RWPE1 (cell line): ENCODE results near the gene ZDHHC7.

Source experiments
- CTCF ChIA-PET: fragments of 350-600 bp; sonication (Branson Sonifier 250); formaldehyde crosslinking; extraction: SDS; loops from one replicate; lab custom pipeline; 2021; lab: Yijun Ruan, JAX
- POLR2A ChIA-PET: fragments of 400-600 bp; formaldehyde crosslinking; extraction: SDS; loops from one replicate; lab custom pipeline; 2020; ENCODE audit warnings: antibody characterized with exemption; ENCODE audit not compliant: low non-redundant PET; lab: Yijun Ruan, JAX
- DNase-seq: peaks from one replicate; pipeline ENCODE4 v3.0.0; 2012; ENCODE audit warnings: low spot score
- H3K27ac ChIP-seq: fragments of 450-650 bp; 2 replicates; pipeline ENCODE4 v1.5.1; 2017
- CTCF ChIP-seq: fragments of 450-650 bp; conservative IDR thresholded peaks from 2 replicates; pipeline ENCODE4 v1.5.1; 2017; ENCODE audit warnings: low read depth, mild to moderate bottlenecking

ZDHHC7 gene

GRCh38 chr16:84928679-84929420 lies 82.5 kb downstream of the ZDHHC7 start:
- ChIA-PET POLR2A (no interaction called here), CTCF (interaction anchor here (0.7 to 1.9 kb wide), 3 partner anchors 42 to 742 kb away, joined by 3 to 8 read pairs (median 4); partner anchors contain the start of gene TAF1C)
- DNase-seq, result peak; percentile 58
- H3K27ac ChIP-seq, result peak overlapping the region; percentile 23
- TF ChIP-seq CTCF, result no peak

DNA sequence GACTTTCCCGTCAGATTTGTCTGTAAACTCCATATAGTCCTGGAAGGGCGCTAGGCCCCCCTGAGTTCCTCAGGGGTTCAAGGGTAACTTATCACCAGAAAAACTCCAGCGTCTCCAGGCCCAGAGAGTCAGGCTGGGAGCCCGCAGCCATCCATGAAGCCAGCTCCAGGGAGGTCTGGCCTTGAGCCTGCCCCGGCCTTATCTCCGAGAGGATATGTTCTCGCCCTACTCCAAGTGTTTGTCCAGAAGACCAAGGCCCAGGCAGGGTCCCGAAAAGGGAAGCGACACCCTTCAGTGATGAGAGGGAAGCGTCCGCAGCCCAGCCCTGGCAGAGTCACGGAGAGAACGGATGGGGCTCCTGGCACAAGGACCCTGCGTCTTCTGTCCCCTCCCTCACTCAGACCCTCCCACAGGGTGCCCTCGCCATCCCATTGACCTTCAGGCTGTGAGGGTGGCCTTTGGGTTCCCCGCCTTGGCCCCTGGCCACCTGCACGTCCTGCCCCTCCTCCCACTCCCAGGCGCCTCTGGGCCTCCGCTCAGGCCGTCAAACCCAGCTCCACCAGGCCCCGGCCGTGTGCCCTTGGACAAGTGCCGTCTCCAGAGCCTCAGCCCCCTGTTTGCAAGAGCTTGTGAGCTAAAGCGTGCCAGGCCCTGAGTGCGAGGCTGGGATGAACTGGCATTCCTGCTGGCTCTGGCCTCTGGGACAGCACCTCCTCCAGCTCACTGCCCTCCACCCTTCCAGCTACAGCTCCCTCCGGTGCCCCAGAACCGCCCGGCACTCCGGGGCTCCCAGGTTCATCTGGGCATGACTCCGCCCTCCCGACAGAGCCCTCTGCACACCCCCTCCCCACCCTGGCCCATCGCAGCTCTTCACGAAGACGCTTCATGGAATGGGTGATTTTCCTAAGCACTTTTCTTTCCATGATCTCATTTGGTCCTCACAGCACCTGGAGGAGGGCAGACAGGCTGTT lies 83.4 kb downstream of the ZDHHC7 start:
- ChIA-PET CTCF (interaction anchor here (0.5 to 1.9 kb wide), 4 partner anchors 24 to 173 kb away, joined by 3 to 8 read pairs (median 5); no protein-coding TSS in a partner anchor), POLR2A (no interaction called here)
- TF ChIP-seq CTCF, result no peak
- peak overlapping the region; percentile 23 for H3K27ac ChIP-seq
- no peak for DNase-seq

DNA sequence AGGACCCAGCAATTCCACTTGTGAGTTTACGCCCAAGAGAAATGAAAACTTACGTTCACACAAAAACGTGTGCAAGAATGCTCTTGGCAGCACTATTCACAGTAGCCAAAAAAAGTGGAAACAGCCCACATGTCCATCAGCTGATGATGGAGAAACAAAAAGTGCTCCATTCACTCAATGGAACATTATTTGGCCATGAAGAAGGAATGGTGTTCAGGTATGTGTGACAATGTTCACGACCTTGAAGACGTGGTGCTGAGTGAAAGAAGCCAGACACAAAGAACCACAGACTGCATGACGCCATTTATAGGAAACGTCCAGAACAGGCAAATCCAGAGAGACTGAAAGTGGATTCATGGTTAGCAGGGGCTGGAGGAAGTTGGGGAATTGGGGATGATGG lies 84.9 kb downstream of the ZDHHC7 start:
- no peak for TF ChIP-seq CTCF
- H3K27ac ChIP-seq, result no peak overlapping the region
- ChIA-PET POLR2A (no interaction called here), CTCF (interaction anchor here (0.5 to 3.1 kb wide), 5 partner anchors 26 to 101 kb away, joined by 3 to 23 read pairs (median 3); no protein-coding TSS in a partner anchor)
- DNase-seq, result no peak

DNA sequence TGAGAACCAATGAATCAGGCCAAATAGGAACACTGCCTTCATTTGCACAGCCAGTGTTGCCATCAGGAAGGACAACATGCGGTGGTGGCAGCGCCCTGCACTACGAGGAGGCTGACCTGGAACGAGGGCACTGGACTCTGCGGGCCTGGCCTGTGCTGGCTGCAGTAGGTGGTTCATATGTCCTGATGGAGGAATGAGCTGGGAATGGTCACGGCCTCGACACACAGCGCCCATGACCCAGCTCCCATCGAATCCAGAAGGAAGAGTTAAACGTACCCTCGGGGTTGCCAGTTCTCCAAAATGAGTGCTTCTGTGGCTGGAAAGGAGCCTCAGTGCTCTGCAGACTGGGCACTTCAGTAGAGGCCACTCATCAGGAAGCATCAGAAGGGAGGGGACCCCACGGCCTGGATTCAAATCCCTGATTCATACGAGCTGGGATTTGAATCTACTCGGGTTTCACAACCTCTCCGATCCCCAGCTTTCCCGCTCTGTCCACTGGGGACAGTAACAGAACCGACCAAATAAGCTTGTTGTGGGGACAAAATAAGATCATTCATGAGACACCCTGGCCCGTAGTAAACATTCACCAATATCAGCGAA lies 85.5 kb downstream of the ZDHHC7 start:
- POLR2A ChIA-PET, result no interaction called here
- no peak overlapping the region for H3K27ac ChIP-seq
- CTCF ChIA-PET, result interaction anchor here (0.5 to 3.1 kb wide), 4 partner anchors 26 to 100 kb away, joined by 3 to 23 read pairs (median 4); no protein-coding TSS in a partner anchor
- DNase-seq, result no peak
- no peak for TF ChIP-seq CTCF

GRCh38 chr16:84925092-84925772 lies 86.1 kb downstream of the ZDHHC7 start:
- peak; percentile 58 for DNase-seq
- peak; percentile 73 for TF ChIP-seq CTCF
- ChIA-PET POLR2A (no interaction called here), CTCF (interaction anchor here (0.6 to 3.1 kb wide), 10 partner anchors 14 to 187 kb away, joined by 3 to 23 read pairs (median 4); no protein-coding TSS in a partner anchor)
- H3K27ac ChIP-seq, result no peak overlapping the region
